Activated naive CD4-positive, alpha-beta T cell treated with anti-CD3 and anti-CD28 coated beads, Interleukin-2, amount 10 ng/mL, durations not matched to agents 7 days and 5 days (primary cell): Measurements from ENCODE around the gene NF2.
A peak's percentile ranks its signal among the peaks of the same experiment; 100 is the strongest.

Source experiments
- CTCF ChIA-PET: fragments of 350-600 bp; sonication (Branson Sonifier 250); formaldehyde crosslinking; loops from one replicate; lab custom pipeline; 2021; ENCODE audit warnings: antibody characterized with exemption; lab: Charles Lee
- DNase-seq: peaks from one replicate; pipeline ENCODE4 v3.0.0-alpha.2; 2020
- H3K27ac Mint-ChIP-seq: one replicate; pipeline ENCODE4 v1.8.0; 2021; ENCODE audit warnings: mild to moderate bottlenecking, moderate library complexity, mixed read lengths
- H3K27me3 Mint-ChIP-seq: one replicate; pipeline ENCODE4 v1.8.0; 2021; ENCODE audit warnings: mild to moderate bottlenecking, mixed read lengths
- H3K36me3 Mint-ChIP-seq: one replicate; pipeline ENCODE4 v1.8.0; 2021; ENCODE audit warnings: mixed read lengths
- H3K4me1 Mint-ChIP-seq: one replicate; pipeline ENCODE4 v1.8.0; 2021; ENCODE audit warnings: mixed read lengths
- H3K4me3 Mint-ChIP-seq: one replicate; pipeline ENCODE4 v1.8.0; 2021; ENCODE audit warnings: mild to moderate bottlenecking, moderate library complexity, mixed read lengths
- H3K9me3 Mint-ChIP-seq: one replicate; pipeline ENCODE4 v1.8.0; 2021; ENCODE audit warnings: mixed read lengths

NF2 gene

GRCh38 chr22:29629903-29630516, 26.6 kb downstream of the NF2 start:
- CTCF ChIA-PET: interaction anchor here (1.0 to 2.1 kb wide), 2 partner anchors 35 to 40 kb away, joined by 4 to 7 read pairs; no protein-coding TSS in a partner anchor
- Mint-ChIP-seq H3K27ac (no peak overlapping the region), H3K27me3 (no peaks in the 10 kb centered on the region), H3K36me3 (peaks cover 7% of the 10 kb centered on the region), H3K4me1 (peaks cover 39% of the 10 kb centered on the region), H3K9me3 (no peaks in the 10 kb centered on the region), H3K4me3 (no peak overlapping the region)
- DNase-seq: no peak

- Mint-ChIP-seq H3K4me1 (peaks cover 33% of the 10 kb centered on the region), H3K4me3 (no peak overlapping the region), H3K36me3 (peaks cover 7% of the 10 kb centered on the region), H3K27me3 (no peaks in the 10 kb centered on the region), H3K9me3 (no peaks in the 10 kb centered on the region), H3K27ac (no peak overlapping the region)
- DNase-seq: no peak
- CTCF ChIA-PET: interaction anchor here (2.1 kb wide), 1 partner anchor 41 kb away, joined by 7 read pairs; no protein-coding TSS in a partner anchor
Observed at GRCh38 chr22:29630987-29631386, 27.6 kb downstream of the NF2 start.

- Mint-ChIP-seq H3K4me1 (peaks cover 28% of the 10 kb centered on the region), H3K36me3 (peaks cover 7% of the 10 kb centered on the region), H3K4me3 (no peak overlapping the region), H3K27me3 (no peaks in the 10 kb centered on the region), H3K9me3 (no peaks in the 10 kb centered on the region), H3K27ac (no peak overlapping the region)
- CTCF ChIA-PET: no interaction called here
- no peak for DNase-seq
Observed at GRCh38 chr22:29631725-29632124, 28.3 kb downstream of the NF2 start.

DNA sequence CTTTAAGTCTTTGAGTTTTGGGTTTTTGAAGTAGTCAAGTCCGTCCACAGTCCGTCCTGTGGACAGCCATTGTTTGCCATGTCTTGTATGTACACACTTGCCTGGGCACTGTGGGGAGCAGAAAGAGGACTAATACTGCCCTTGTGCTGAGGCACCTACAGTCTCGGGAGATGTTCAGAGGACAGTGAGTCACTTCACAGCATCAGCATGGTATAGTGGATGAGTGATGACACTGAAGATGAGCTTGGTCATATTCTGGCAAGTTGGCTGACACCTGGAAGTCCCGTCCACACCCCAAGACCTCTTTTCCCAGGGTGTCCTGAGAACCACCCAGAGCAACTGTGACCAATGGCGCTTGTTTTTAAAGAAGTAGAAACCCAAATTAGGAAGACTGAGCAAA, 29.2 kb downstream of the NF2 start:
- CTCF ChIA-PET: no interaction called here
- Mint-ChIP-seq H3K27ac (no peak overlapping the region), H3K9me3 (no peaks in the 10 kb centered on the region), H3K36me3 (peaks cover 8% of the 10 kb centered on the region), H3K4me1 (peaks cover 26% of the 10 kb centered on the region), H3K27me3 (no peaks in the 10 kb centered on the region), H3K4me3 (no peak overlapping the region)
- no peak for DNase-seq

DNA sequence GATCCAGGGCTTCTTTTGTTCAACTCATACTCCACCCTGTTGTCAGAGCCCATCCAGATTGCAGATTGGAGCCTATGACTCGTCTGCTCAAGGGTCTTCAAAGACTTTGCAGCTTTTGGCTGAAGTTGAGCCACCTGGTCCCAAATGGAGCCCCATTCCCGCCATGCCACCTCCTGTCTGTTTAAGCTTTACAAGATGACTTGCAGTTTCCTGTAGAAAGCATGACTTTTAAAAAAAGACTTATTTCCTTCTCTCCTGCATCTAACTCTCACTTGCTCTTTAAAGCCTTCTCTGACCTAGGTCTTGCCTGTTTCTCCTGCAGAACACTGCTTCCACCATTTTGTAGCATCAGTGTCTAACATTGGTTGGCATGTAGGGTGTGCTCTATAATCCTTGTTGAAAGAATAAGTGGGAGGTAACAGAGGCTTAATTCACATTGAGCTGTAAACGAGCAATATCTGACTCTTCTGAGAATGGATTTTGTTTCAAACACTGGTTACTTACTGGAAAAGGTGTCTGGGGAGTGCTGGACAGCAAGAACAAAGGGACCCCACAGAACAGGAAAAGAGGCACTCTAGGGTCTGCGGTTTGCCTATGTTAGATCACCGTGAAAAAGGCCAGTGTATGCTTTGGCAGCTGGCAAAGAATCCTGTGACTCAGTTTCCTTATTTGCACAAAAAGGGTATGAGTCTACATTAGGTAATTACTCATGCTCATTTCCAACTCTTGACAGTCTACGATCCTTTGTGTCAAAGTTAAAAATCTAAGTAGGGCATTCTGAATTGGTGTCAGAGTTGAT, 30.3 kb downstream of the NF2 start:
- DNase-seq: no peak
- CTCF ChIA-PET: interaction anchor here (1.0 to 3.5 kb wide), 5 partner anchors 8 to 622 kb away, joined by 3 to 11 read pairs (median 5); no protein-coding TSS in a partner anchor
- peaks cover 10% of the 10 kb centered on the region for H3K36me3 Mint-ChIP-seq
- H3K9me3 Mint-ChIP-seq: no peaks in the 10 kb centered on the region
- H3K27me3 Mint-ChIP-seq: no peaks in the 10 kb centered on the region
- no peak overlapping the region for H3K27ac Mint-ChIP-seq
- no peak overlapping the region for H3K4me3 Mint-ChIP-seq
- H3K4me1 Mint-ChIP-seq: peaks cover 21% of the 10 kb centered on the region

- Mint-ChIP-seq H3K27ac (no peak overlapping the region), H3K9me3 (no peaks in the 10 kb centered on the region), H3K36me3 (peaks cover 15% of the 10 kb centered on the region), H3K4me3 (no peak overlapping the region), H3K4me1 (peaks cover 20% of the 10 kb centered on the region), H3K27me3 (no peaks in the 10 kb centered on the region)
- CTCF ChIA-PET: interaction anchor here (1.4 to 3.5 kb wide), 6 partner anchors 9 to 620 kb away, joined by 4 to 13 read pairs (median 8); no protein-coding TSS in a partner anchor
- no peak for DNase-seq
Observed at GRCh38 chr22:29634847-29635246, 31.4 kb downstream of the NF2 start.

DNA sequence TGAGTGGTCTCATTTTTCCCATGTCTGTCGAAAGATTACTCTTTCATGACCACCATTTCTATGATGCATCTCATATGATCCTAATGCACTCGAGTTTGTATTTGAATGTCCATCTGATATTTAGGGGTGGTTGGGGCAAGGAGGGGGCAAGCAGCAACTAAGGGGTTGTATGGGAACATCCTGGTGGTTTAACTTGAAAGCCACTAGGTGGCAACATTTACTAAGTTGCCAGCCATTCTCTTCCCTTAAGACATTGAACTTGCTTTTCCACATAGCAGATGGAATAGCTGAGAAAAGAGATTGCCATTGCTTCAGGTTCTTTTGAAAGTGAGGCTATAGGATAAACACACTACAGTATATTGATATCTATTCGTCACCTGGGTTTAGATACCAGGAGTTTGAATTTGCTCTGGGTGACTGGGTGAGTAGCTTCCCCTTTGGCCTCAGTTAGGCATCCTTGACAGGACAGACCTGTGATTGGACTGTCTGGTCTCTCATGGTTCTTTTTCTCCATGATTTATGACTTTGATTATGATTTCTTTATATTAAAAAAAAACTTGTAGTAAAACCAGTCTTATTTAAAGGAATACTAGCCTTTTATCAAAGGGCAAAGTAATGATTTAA, 32.4 kb downstream of the NF2 start:
- Mint-ChIP-seq H3K27me3 (no peaks in the 10 kb centered on the region), H3K4me1 (peaks cover 20% of the 10 kb centered on the region), H3K27ac (no peak overlapping the region), H3K36me3 (peaks cover 16% of the 10 kb centered on the region), H3K4me3 (no peak overlapping the region), H3K9me3 (no peaks in the 10 kb centered on the region)
- DNase-seq: no peak
- CTCF ChIA-PET: interaction anchor here (0.6 to 3.5 kb wide), 22 partner anchors 8 to 652 kb away, joined by 3 to 13 read pairs (median 4); partner anchors contain the start of gene ZMAT5

DNA sequence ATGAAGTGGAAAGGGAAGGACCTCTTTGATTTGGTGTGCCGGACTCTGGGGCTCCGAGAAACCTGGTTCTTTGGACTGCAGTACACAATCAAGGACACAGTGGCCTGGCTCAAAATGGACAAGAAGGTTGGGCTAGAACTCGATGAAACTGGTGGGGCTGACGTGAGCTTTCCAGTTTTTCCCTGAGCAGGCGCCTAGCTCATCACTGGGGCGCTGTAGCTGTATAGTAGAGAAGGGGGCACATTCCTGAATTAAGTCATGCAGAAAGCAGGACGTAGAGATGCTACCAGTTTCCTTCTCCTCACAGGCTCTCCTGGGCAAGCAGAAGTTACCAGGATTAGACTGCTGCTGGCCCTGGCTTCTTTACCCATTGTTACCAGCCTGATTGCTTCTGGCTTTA, 33.3 kb downstream of the NF2 start:
- peaks cover 27% of the 10 kb centered on the region for H3K4me1 Mint-ChIP-seq
- H3K27ac Mint-ChIP-seq: no peak overlapping the region
- H3K4me3 Mint-ChIP-seq: no peak overlapping the region
- H3K27me3 Mint-ChIP-seq: no peaks in the 10 kb centered on the region
- no peak for DNase-seq
- no peaks in the 10 kb centered on the region for H3K9me3 Mint-ChIP-seq
- H3K36me3 Mint-ChIP-seq: peaks cover 18% of the 10 kb centered on the region
- CTCF ChIA-PET: interaction anchor here (0.6 to 3.5 kb wide), 18 partner anchors 9 to 651 kb away, joined by 3 to 13 read pairs (median 4); no protein-coding TSS in a partner anchor

GRCh38 chr22:29637181-29637580, 33.7 kb downstream of the NF2 start:
- Mint-ChIP-seq H3K27me3 (no peaks in the 10 kb centered on the region), H3K27ac (no peak overlapping the region), H3K36me3 (peaks cover 18% of the 10 kb centered on the region), H3K9me3 (no peaks in the 10 kb centered on the region), H3K4me3 (no peak overlapping the region), H3K4me1 (peaks cover 30% of the 10 kb centered on the region)
- no peak for DNase-seq
- CTCF ChIA-PET: interaction anchor here (1.4 kb wide), 1 partner anchor 11 kb away, joined by 7 read pairs; no protein-coding TSS in a partner anchor

DNA sequence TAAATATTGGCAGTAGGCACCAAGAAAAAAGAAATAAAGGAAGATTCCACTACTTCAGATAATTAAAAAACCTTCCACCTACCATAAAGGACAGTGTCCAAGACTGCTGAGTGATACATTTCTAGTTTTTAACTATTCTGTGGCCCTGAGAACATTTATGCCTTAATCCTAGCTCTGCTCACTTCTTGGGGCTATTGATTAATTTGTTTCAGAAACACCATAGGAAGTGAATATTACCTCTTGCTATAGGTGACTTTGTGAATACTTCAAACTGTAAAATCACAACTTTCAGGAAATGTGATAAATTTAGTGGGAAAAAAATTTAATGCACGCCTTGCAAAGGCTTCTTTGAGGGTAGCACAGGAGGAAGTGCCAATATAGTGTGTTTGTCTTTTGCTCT, 35.2 kb downstream of the NF2 start:
- Mint-ChIP-seq H3K27me3 (no peaks in the 10 kb centered on the region), H3K36me3 (peaks cover 24% of the 10 kb centered on the region), H3K27ac (no peak overlapping the region), H3K4me3 (no peak overlapping the region), H3K4me1 (peaks cover 29% of the 10 kb centered on the region), H3K9me3 (no peaks in the 10 kb centered on the region)
- CTCF ChIA-PET: no interaction called here
- DNase-seq: no peak

GRCh38 chr22:29639096-29639495, 35.7 kb downstream of the NF2 start:
- H3K27ac Mint-ChIP-seq: no peak overlapping the region

GRCh38 chr22:29641042-29641699, 37.7 kb downstream of the NF2 start:
- no peaks in the 10 kb centered on the region for H3K27me3 Mint-ChIP-seq
- H3K4me3 Mint-ChIP-seq: no peak overlapping the region
- no peak for DNase-seq
- H3K36me3 Mint-ChIP-seq: peaks cover 31% of the 10 kb centered on the region
- CTCF ChIA-PET: no interaction called here
- H3K9me3 Mint-ChIP-seq: no peaks in the 10 kb centered on the region
- no peak overlapping the region for H3K27ac Mint-ChIP-seq
- peaks cover 22% of the 10 kb centered on the region for H3K4me1 Mint-ChIP-seq

More at GRCh38 chr22:29639096-29639495, 35.7 kb downstream of the NF2 start:
- Mint-ChIP-seq H3K9me3 (no peaks in the 10 kb centered on the region), H3K27me3 (no peaks in the 10 kb centered on the region), H3K4me1 (peaks cover 25% of the 10 kb centered on the region), H3K4me3 (no peak overlapping the region), H3K36me3 (peaks cover 24% of the 10 kb centered on the region)
- DNase-seq: no peak
- CTCF ChIA-PET: interaction anchor here (0.6 kb wide), 1 partner anchor 576 kb away, joined by 4 read pairs; no protein-coding TSS in a partner anchor

GRCh38 chr22:29641700-29642330, 38.4 kb downstream of the NF2 start:
- Mint-ChIP-seq H3K36me3 (peaks cover 31% of the 10 kb centered on the region), H3K4me1 (peaks cover 22% of the 10 kb centered on the region), H3K27me3 (no peaks in the 10 kb centered on the region), H3K27ac (peak overlapping the region; percentile 22), H3K9me3 (no peaks in the 10 kb centered on the region), H3K4me3 (no peak overlapping the region)
- CTCF ChIA-PET: interaction anchor here (2.1 kb wide), 1 partner anchor 16 kb away, joined by 4 read pairs; no protein-coding TSS in a partner anchor
- no peak for DNase-seq
